NT2/D1 (cell line): ENCODE measurements around the gene SKAP1.

Source experiments
- YY1 ChIP-seq: IDR thresholded peaks from 2 replicates; pipeline ENCODE4 v1.6.1; 2011; ENCODE audit not compliant: insufficient read length, insufficient read depth
- ZNF274 ChIP-seq: IDR thresholded peaks from 2 replicates; pipeline ENCODE4 v1.6.1; 2011; ENCODE audit warnings: mild to moderate bottlenecking, low read depth, low read length

DNA sequence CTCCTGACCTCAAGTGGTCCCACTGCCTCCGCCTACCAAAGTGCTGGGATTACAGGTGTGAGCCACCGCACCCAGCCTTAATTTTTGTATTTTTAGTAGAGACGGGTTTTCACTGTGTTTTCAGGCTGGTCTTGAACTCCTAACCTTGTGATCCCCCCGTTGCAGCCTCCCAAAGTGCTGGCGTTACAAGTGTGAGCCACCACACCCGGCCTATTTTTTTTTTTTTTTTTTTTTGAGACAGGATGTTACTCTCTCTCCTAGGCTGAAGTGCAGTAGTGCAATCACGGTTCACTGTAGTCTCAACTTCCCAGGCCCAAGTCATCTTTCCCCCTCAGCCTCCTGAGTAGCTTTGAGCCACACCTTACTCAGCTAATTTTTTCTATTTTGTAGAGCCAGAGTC is 325.6 kb downstream of the SKAP1 start:
- no peak for TF ChIP-seq ZNF274
- TF ChIP-seq YY1 = no peak
